GM10847 (cell line): ENCODE results near the gene LSM2.

Experiments
- POLR2A ChIP-seq: IDR thresholded peaks from 2 replicates; pipeline ENCODE4 v1.6.1; 2011; ENCODE audit not compliant: insufficient read length; ENCODE audit errors: extremely low read depth

The LSM2 gene

GRCh38 chr6:31778999-31779885, 27.5 kb downstream of the LSM2 start:
- no peak for TF ChIP-seq POLR2A

GRCh38 chr6:31778193-31778592, 28.6 kb downstream of the LSM2 start:
- TF ChIP-seq POLR2A, result no peak

- no peak for TF ChIP-seq POLR2A
These were observed 29.1 kb downstream of the LSM2 start for GRCh38 chr6:31777667-31778050.

- no peak for TF ChIP-seq POLR2A
These were observed 29.6 kb downstream of the LSM2 start, which contains the start of gene VWA7 for GRCh38 chr6:31776989-31777666. Gene VWA7 (minus strand): TSS chr6:31777328. CDS start chr6:31776779, 549 bp downstream.

- TF ChIP-seq POLR2A, result no peak
These were observed 30.2 kb downstream of the LSM2 start for GRCh38 chr6:31776485-31776988.

GRCh38 chr6:31775633-31776484, 30.9 kb downstream of the LSM2 start:
- TF ChIP-seq POLR2A, result no peak

- no peak for TF ChIP-seq POLR2A
These were observed 31.6 kb downstream of the LSM2 start for GRCh38 chr6:31775184-31775583.

GRCh38 chr6:31771992-31772358, 34.8 kb downstream of the LSM2 start:
- TF ChIP-seq POLR2A, result no peak

GRCh38 chr6:31770860-31771259, 35.9 kb downstream of the LSM2 start:
- TF ChIP-seq POLR2A, result no peak

- no peak for TF ChIP-seq POLR2A
These were observed 36.9 kb downstream of the LSM2 start for GRCh38 chr6:31769684-31770371.

- no peak for TF ChIP-seq POLR2A
These were observed 38.2 kb downstream of the LSM2 start for GRCh38 chr6:31768363-31769257.

- no peak for TF ChIP-seq POLR2A
These were observed 39.6 kb downstream of the LSM2 start for GRCh38 chr6:31767096-31767645.

- TF ChIP-seq POLR2A, result no peak
These were observed 40.6 kb downstream of the LSM2 start for GRCh38 chr6:31765910-31766794.

- no peak for TF ChIP-seq POLR2A
These were observed 41.2 kb downstream of the LSM2 start for GRCh38 chr6:31765559-31765909.
